ENCODE measurements around the gene CDK14. TPM values are rescaled to one million over a fixed set of nuclear protein-coding genes. Genes with fewer than 3 reads are reported as not detected.

The CDK14 gene
- total RNA-seq, 1 donor from 2014 or later: 52.3 TPM

DNA sequence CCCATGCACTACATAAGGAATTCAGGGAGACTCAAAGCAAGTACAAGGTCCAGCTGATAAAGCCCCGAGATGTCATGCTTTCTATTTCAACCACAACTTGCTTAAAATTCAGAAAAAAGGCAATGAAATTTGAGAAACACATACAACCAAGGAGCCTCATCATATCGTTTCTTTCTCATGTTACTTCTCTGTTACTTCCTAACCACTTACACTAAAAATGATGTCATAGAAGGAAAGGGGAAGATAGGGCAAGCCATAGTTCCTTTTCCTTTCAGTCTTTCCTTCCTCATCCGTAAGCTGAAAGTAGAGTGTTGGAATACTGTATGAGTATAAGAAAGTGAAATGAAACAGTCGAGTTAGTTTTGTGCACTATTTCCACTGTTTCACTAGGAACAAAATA lies 27.9 kb upstream of the CDK14 start:
- Mint-ChIP-seq H3K4me1 (peaks cover 5% of the 10 kb centered on the region), H3K4me3 (no peak overlapping the region), H3K36me3 (no peaks in the 10 kb centered on the region), H3K27me3 (ENCODE audit: insufficient read depth, low read depth) (no peaks in the 10 kb centered on the region), H3K9me3 (no peaks in the 10 kb centered on the region), H3K27ac (no peak overlapping the region)
- DNase-seq (ENCODE audit: low spot score): no peak
- no peaks in the 10 kb centered on the region for H3F3A ChIP-seq (ENCODE audit: low read depth)
- no peaks in the 10 kb centered on the region for H3K79me2 ChIP-seq (ENCODE audit: low read depth)
- H2AFZ ChIP-seq (replicated peaks): no peak overlapping the region
- no peaks in the 10 kb centered on the region for H3K4me1 ChIP-seq
- TF ChIP-seq EZH2phosphoT487 (IDR thresholded peaks at IDR 0.05) (no peak), EZH2 (IDR thresholded peaks at IDR 0.05) (no peak)
- no peaks in the 10 kb centered on the region for H3K9me3 ChIP-seq (ENCODE audit: low read depth)
- H3K36me3 ChIP-seq: no peaks in the 10 kb centered on the region
- no peak overlapping the region for H3K27ac ChIP-seq
- H3K4me3 ChIP-seq: no peak overlapping the region
- H3K4me2 ChIP-seq: no peak overlapping the region
- H3K9ac ChIP-seq: no peak overlapping the region
- no peaks in the 10 kb centered on the region for H4K20me1 ChIP-seq (ENCODE audit: low read depth)
- H3K27me3 ChIP-seq: no peaks in the 10 kb centered on the region

DNA sequence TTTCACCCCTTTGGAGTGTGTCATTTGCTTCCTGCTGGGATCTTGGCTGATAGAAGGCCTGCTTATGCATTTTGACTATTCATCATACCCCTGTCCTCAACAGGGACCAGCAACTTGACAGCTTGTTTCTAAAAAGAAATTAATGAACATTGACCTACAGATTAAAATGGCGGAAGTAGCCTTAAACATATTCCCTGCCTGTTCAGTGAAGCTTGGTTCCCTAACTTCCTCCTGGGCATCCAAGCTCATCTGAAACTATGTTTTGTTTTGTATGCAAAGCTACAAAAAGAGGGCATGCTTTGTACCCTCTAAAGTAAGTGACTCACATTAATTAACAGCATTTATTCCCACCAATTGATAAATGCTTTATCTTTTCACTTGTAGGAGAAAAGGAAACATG lies 26.8 kb upstream of the CDK14 start:
- H4K20me1 ChIP-seq (ENCODE audit: low read depth): no peaks in the 10 kb centered on the region
- H3K4me1 ChIP-seq: no peaks in the 10 kb centered on the region
- H3K4me3 ChIP-seq: no peak overlapping the region
- H3K79me2 ChIP-seq (ENCODE audit: low read depth): no peaks in the 10 kb centered on the region
- H3K9ac ChIP-seq: no peak overlapping the region
- Mint-ChIP-seq H3K27ac (no peak overlapping the region), H3K9me3 (no peaks in the 10 kb centered on the region), H3K36me3 (no peaks in the 10 kb centered on the region), H3K4me1 (peaks cover 5% of the 10 kb centered on the region), H3K27me3 (ENCODE audit: insufficient read depth, low read depth) (no peaks in the 10 kb centered on the region), H3K4me3 (no peak overlapping the region)
- H2AFZ ChIP-seq (replicated peaks): no peak overlapping the region
- H3K36me3 ChIP-seq: no peaks in the 10 kb centered on the region
- no peaks in the 10 kb centered on the region for H3F3A ChIP-seq (ENCODE audit: low read depth)
- no peak for DNase-seq (ENCODE audit: low spot score)
- no peak for TF ChIP-seq EZH2phosphoT487 (IDR thresholded peaks at IDR 0.05)
- TF ChIP-seq, protein P1, sequence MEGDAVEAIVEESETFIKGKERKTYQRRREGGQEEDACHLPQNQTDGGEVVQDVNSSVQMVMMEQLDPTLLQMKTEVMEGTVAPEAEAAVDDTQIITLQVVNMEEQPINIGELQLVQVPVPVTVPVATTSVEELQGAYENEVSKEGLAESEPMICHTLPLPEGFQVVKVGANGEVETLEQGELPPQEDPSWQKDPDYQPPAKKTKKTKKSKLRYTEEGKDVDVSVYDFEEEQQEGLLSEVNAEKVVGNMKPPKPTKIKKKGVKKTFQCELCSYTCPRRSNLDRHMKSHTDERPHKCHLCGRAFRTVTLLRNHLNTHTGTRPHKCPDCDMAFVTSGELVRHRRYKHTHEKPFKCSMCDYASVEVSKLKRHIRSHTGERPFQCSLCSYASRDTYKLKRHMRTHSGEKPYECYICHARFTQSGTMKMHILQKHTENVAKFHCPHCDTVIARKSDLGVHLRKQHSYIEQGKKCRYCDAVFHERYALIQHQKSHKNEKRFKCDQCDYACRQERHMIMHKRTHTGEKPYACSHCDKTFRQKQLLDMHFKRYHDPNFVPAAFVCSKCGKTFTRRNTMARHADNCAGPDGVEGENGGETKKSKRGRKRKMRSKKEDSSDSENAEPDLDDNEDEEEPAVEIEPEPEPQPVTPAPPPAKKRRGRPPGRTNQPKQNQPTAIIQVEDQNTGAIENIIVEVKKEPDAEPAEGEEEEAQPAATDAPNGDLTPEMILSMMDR (IDR thresholded peaks at IDR 0.05): no peak
- TF ChIP-seq EZH2 (IDR thresholded peaks at IDR 0.05): no peak
- H3K4me2 ChIP-seq: no peak overlapping the region
- H3K27ac ChIP-seq: no peak overlapping the region
- H3K9me3 ChIP-seq (ENCODE audit: low read depth): no peaks in the 10 kb centered on the region
- H3K27me3 ChIP-seq: no peaks in the 10 kb centered on the region

DNA sequence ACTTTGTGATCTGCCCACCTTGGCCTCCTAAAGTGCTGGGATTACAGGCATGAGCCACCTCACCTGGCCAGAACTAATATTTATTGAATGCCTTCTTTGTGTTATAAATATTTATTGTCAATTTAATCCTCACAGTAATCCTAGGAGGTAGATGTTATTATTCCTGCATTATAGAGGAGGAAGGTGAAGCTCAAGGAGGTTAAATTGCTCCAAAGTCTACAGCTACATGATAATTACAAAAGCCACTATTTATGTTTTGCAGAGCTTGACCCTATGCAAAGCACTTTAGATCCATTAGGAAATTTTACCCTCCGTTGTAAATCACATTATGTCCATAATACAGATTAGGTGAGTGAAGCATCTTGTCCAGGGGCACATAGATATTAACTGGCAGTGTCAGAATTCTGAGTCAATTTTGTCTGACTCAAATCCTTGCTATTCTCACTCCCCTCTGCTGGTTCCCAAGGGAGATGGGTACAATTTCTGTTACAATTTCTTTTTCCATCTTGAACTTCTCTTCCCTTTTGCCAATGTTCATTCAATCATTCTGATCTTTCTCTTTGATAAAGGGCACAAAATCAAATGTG lies 25.7 kb upstream of the CDK14 start:
- H3F3A ChIP-seq (ENCODE audit: low read depth): no peaks in the 10 kb centered on the region
- Mint-ChIP-seq H3K4me3 (no peak overlapping the region), H3K4me1 (peaks cover 5% of the 10 kb centered on the region), H3K9me3 (no peaks in the 10 kb centered on the region), H3K36me3 (no peaks in the 10 kb centered on the region), H3K27me3 (ENCODE audit: insufficient read depth, low read depth) (no peaks in the 10 kb centered on the region), H3K27ac (no peak overlapping the region)
- H3K4me3 ChIP-seq: no peak overlapping the region
- no peaks in the 10 kb centered on the region for H3K36me3 ChIP-seq
- no peaks in the 10 kb centered on the region for H4K20me1 ChIP-seq (ENCODE audit: low read depth)
- no peak overlapping the region for H3K9ac ChIP-seq
- H3K9me3 ChIP-seq (ENCODE audit: low read depth): no peaks in the 10 kb centered on the region
- no peak overlapping the region for H3K27ac ChIP-seq
- no peaks in the 10 kb centered on the region for H3K79me2 ChIP-seq (ENCODE audit: low read depth)
- no peaks in the 10 kb centered on the region for H3K27me3 ChIP-seq
- H2AFZ ChIP-seq (replicated peaks): no peak overlapping the region
- H3K4me1 ChIP-seq: no peaks in the 10 kb centered on the region
- TF ChIP-seq, protein P1 (IDR thresholded peaks at IDR 0.05): no peak
- TF ChIP-seq EZH2 (IDR thresholded peaks at IDR 0.05) (no peak), EZH2phosphoT487 (IDR thresholded peaks at IDR 0.05) (no peak)
- no peak for DNase-seq (ENCODE audit: low spot score)
- no peak overlapping the region for H3K4me2 ChIP-seq

DNA sequence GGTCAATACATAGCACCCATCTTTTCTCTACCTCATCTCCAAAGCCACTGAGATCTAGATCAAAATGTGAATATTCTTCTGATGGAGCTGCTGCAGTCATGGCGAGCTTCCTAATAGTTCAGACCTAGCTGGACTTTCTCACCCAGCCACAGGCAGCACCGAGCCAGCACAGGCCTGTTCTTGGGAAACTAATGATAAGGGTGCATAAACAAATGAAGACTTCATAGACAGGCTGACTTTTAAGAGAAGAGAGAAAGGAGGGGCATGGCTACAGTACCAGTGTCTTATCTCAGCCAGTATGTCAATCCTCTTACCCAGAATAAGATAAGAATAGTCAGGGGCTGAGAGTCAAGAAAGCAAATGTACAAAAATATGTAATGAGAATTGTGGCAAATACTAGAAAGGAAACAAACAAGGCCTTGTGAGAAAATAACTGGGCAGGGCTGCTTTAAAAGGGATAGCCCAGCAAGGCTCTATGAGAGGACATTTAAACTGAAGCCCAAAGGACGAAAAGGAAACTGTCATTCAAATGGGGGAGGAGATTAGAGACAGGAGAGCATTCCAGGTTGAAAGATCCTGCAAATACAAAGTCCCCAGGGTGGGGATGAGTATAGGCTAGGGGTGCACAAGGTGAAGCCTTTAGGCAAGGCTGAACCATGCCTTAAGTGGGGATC lies 21.8 kb upstream of the CDK14 start:
- Histone ChIP-seq H3K9ac (no peak overlapping the region), H3K27ac (no peak overlapping the region), H3K9me3 (ENCODE audit: low read depth) (no peaks in the 10 kb centered on the region), H3F3A (ENCODE audit: low read depth) (no peaks in the 10 kb centered on the region), H3K79me2 (ENCODE audit: low read depth) (no peaks in the 10 kb centered on the region), H3K4me2 (no peak overlapping the region), H3K4me1 (no peaks in the 10 kb centered on the region), H3K36me3 (no peaks in the 10 kb centered on the region), H2AFZ (replicated peaks) (peak overlapping the region; percentile 72), H4K20me1 (ENCODE audit: low read depth) (no peaks in the 10 kb centered on the region), H3K4me3 (no peak overlapping the region), H3K27me3 (no peaks in the 10 kb centered on the region)
- Mint-ChIP-seq H3K4me3 (no peak overlapping the region), H3K27ac (no peak overlapping the region), H3K9me3 (no peaks in the 10 kb centered on the region), H3K27me3 (ENCODE audit: insufficient read depth, low read depth) (no peaks in the 10 kb centered on the region), H3K36me3 (no peaks in the 10 kb centered on the region), H3K4me1 (peaks cover 3% of the 10 kb centered on the region)
- DNase-seq (ENCODE audit: low spot score): no peak
- TF ChIP-seq EZH2 (IDR thresholded peaks at IDR 0.05) (no peak), EZH2phosphoT487 (IDR thresholded peaks at IDR 0.05) (no peak)
- TF ChIP-seq, protein P1 (IDR thresholded peaks at IDR 0.05): no peak
